BE2C (cell line): ENCODE results near the gene CCL5.

Source experiments
- DNase-seq: peaks from one replicate; pipeline ENCODE4 v3.0.0-alpha.2; 2020
- H3K27me3 ChIP-seq: fragments of 250-450 bp; sonication (Bioruptor Pico); 2 replicates; pipeline ENCODE4 v1.5.1; 2020; ENCODE audit warnings: mild to moderate bottlenecking
- H3K36me3 ChIP-seq: fragments of 250-450 bp; sonication (Bioruptor Pico); 2 replicates; pipeline ENCODE4 v1.5.1; 2020; ENCODE audit warnings: mild to moderate bottlenecking
- H3K4me1 ChIP-seq: fragments of 250-450 bp; sonication (Bioruptor Pico); 2 replicates; pipeline ENCODE4 v1.5.1; 2020
- H3K4me3 ChIP-seq: 2 replicates; pipeline ENCODE4 v1.5.1; 2011; ENCODE audit warnings: low read depth, low read length
- H3K9me3 ChIP-seq: fragments of 250-450 bp; sonication (Bioruptor Pico); 2 replicates; pipeline ENCODE4 v1.5.1; 2020
- CTCF ChIP-seq: IDR thresholded peaks from 2 replicates; pipeline ENCODE4 v1.5.1; 2012; ENCODE audit warnings: mild to moderate bottlenecking, low read depth, low read length

CCL5 gene

GRCh38 chr17:35915153-35915964, 35.2 kb upstream of the CCL5 start:
- Histone ChIP-seq H3K4me1 (no peaks in the 10 kb centered on the region), H3K36me3 (no peaks in the 10 kb centered on the region), H3K9me3 (no peaks in the 10 kb centered on the region), H3K27me3 (no peaks in the 10 kb centered on the region), H3K4me3 (no peak overlapping the region)
- no peak for DNase-seq
- no peak for TF ChIP-seq CTCF

DNA sequence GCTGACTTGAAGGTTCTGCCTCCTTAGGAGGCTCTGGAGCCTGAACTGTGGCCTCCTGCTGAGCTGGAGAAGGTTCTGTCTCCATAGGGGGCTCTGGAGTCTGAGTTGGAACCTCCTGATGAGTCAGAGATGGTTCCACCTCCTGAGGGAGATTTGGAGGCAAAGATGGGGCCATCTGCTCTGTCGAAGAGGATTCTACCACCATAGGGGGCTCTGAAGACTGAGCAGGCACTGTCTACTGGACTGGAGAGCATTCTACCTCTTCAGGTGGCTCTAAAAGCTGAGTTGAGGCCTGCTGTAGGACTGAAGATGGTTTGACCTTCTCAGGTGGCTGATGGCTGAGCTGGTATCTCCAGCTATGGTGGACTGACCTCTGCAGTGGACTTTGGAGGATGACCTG, 34.2 kb upstream of the CCL5 start:
- no peaks in the 10 kb centered on the region for H3K27me3 ChIP-seq
- no peaks in the 10 kb centered on the region for H3K9me3 ChIP-seq
- H3K36me3 ChIP-seq: no peaks in the 10 kb centered on the region
- DNase-seq: no peak
- TF ChIP-seq CTCF: no peak
- H3K4me3 ChIP-seq: no peak overlapping the region
- no peaks in the 10 kb centered on the region for H3K4me1 ChIP-seq

- DNase-seq: no peak
- Histone ChIP-seq H3K36me3 (no peaks in the 10 kb centered on the region), H3K9me3 (no peaks in the 10 kb centered on the region), H3K27me3 (no peaks in the 10 kb centered on the region), H3K4me3 (no peak overlapping the region), H3K4me1 (no peaks in the 10 kb centered on the region)
- TF ChIP-seq CTCF: no peak
Observed at GRCh38 chr17:35913609-35914008, 33.4 kb upstream of the CCL5 start.

DNA sequence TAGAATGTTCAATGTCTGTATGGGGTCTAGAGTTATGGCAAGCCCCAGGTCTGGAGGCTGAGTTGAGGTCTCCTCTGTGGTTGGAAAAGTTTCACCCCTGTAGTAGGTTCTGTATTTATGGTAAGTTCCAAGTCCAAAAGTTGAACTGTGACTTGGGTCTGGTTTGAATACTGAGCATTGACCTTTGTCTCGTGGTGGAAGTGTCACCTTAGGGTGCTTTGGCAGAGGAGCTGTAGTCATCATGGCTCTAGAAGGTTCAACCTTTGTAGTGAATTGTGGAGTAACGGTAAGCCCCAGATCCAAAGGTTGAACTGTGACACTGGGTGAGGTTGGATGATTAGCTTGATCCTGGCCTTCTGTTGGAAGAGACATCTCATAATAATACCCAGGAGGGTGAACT, 32.8 kb upstream of the CCL5 start:
- Histone ChIP-seq H3K4me3 (no peak overlapping the region), H3K27me3 (no peaks in the 10 kb centered on the region), H3K9me3 (no peaks in the 10 kb centered on the region), H3K36me3 (no peaks in the 10 kb centered on the region), H3K4me1 (no peaks in the 10 kb centered on the region)
- no peak for DNase-seq
- no peak for TF ChIP-seq CTCF

- H3K9me3 ChIP-seq: no peaks in the 10 kb centered on the region
- no peak for DNase-seq
- no peak overlapping the region for H3K4me3 ChIP-seq
- no peaks in the 10 kb centered on the region for H3K36me3 ChIP-seq
- no peak for TF ChIP-seq CTCF
- H3K4me1 ChIP-seq: no peaks in the 10 kb centered on the region
- no peaks in the 10 kb centered on the region for H3K27me3 ChIP-seq
Observed at GRCh38 chr17:35912339-35912912, 32.3 kb upstream of the CCL5 start.

GRCh38 chr17:35909408-35909807, 29.2 kb upstream of the CCL5 start:
- DNase-seq: no peak
- Histone ChIP-seq H3K36me3 (no peaks in the 10 kb centered on the region), H3K4me1 (no peaks in the 10 kb centered on the region), H3K4me3 (no peak overlapping the region), H3K9me3 (no peaks in the 10 kb centered on the region), H3K27me3 (0 out of 2 replicates have a peak, but pooled peaks cover 1% of the 10 kb centered on the region)
- TF ChIP-seq CTCF: no peak
